DOHH2 (cell line): Measurements from ENCODE around the gene TYMP.

Experiments
- H3F3A ChIP-seq: fragments of 200-600 bp; sonication (generic), shearing (Covaris generic); 2 replicates; pipeline ENCODE4 v1.6.0; 2016; ENCODE audit warnings: antibody characterized with exemption, mild to moderate bottlenecking; ENCODE audit not compliant: control insufficient read depth, insufficient read depth
- H3K27ac ChIP-seq: fragments of 200-600 bp; sonication (generic); 2 replicates; pipeline ENCODE4 v1.5.1; 2014; ENCODE audit warnings: low read depth, mild to moderate bottlenecking, low read length, moderate library complexity
- H3K27me3 ChIP-seq: fragments of 200-600 bp; sonication (generic); 2 replicates; pipeline ENCODE4 v1.6.1; 2014; ENCODE audit warnings: mild to moderate bottlenecking, low read length, mixed read lengths; ENCODE audit not compliant: control insufficient read depth
- H3K36me3 ChIP-seq: fragments of 200-600 bp; sonication (generic); 2 replicates; pipeline ENCODE4 v1.6.1; 2014; ENCODE audit warnings: mild to moderate bottlenecking, low read length, moderate library complexity, mixed read lengths; ENCODE audit not compliant: control insufficient read depth
- H3K4me1 ChIP-seq: fragments of 200-600 bp; sonication (generic); 2 replicates; pipeline ENCODE4 v1.6.1; 2014; ENCODE audit warnings: mild to moderate bottlenecking, low read length, mixed read lengths; ENCODE audit not compliant: control insufficient read depth
- H3K4me2 ChIP-seq: fragments of 200-600 bp; sonication (generic); 2 replicates; pipeline ENCODE4 v1.6.0; 2014; ENCODE audit warnings: mild to moderate bottlenecking, low read length, moderate library complexity
- H3K4me3 ChIP-seq: fragments of 200-600 bp; sonication (generic); 2 replicates; pipeline ENCODE4 v1.5.1; 2014; ENCODE audit warnings: mild to moderate bottlenecking, low read length, mixed read lengths
- H3K79me2 ChIP-seq: fragments of 200-600 bp; sonication (generic); 2 replicates; pipeline ENCODE4 v1.6.1; 2014; ENCODE audit warnings: mild to moderate bottlenecking, low read length, mixed read lengths; ENCODE audit not compliant: control insufficient read depth
- H3K9me2 ChIP-seq: fragments of 200-600 bp; sonication (generic); replicated peaks from 2 replicates; pipeline ENCODE4 v1.6.1; 2014; ENCODE audit warnings: mild to moderate bottlenecking, low read length, mixed read lengths; ENCODE audit not compliant: control insufficient read depth
- H3K9me3 ChIP-seq: fragments of 200-600 bp; sonication (generic); 2 replicates; pipeline ENCODE4 v1.6.1; 2014; ENCODE audit warnings: antibody characterized with exemption, low read length, mixed read lengths; ENCODE audit not compliant: control insufficient read depth, insufficient read depth
- H4K20me1 ChIP-seq: fragments of 200-600 bp; sonication (generic); 2 replicates; pipeline ENCODE4 v1.6.0; 2014; ENCODE audit warnings: low read depth, mild to moderate bottlenecking, antibody characterized with exemption, low read length, moderate library complexity; ENCODE audit not compliant: control insufficient read depth, insufficient read depth
- CTCF ChIP-seq: fragments of 200-600 bp; sonication (generic); IDR thresholded peaks from one replicate; pipeline ENCODE4 v1.5.1; 2014; ENCODE audit warnings: antibody characterized with exemption, mild to moderate bottlenecking, low read depth, low read length; ENCODE audit not compliant: poor library complexity, severe bottlenecking
- EZH2phosphoT487 ChIP-seq: fragments of 200-600 bp; sonication (generic); IDR thresholded peaks from 2 replicates; pipeline ENCODE4 v1.6.1; 2017; ENCODE audit warnings: borderline replicate concordance, mild to moderate bottlenecking, antibody characterized with exemption, low read length, moderate library complexity, mixed read lengths

TYMP gene

DNA sequence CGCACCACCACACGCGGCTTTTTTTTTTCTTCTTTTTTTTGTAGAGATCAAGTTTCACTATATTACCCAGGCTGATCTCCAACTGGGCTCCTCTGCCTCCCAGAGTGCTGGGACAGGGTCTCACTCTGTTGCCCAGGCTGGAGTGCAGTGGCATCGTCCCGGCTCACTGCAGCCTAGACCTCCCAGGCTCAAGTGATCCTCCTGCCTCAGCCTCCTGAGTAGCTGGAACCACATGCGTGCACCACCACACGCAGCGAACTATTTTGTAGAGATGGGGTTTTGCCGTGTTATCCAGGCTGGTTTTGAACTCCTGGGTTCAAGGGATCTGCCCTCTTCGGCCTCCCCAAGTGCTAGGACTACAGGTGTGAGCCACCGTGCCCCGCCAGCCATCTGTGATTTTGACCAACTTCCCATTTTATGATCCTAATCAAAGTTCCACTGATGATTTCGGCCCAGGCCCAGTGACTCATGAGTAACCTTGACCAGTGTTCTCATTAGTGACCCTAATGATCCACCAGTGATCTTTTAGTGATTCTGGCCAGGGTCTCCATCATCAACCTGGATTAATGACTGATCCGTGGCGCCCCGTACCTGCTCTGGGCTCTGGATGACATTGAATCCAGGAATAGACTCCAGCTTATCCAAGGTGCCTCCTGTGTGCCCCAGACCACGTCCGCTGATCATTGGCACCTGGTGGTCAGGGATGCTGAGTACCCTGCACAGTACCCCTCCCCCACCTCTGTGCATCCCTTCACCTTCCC is 1.7 kb downstream of the TYMP start:
- Histone ChIP-seq H3K27me3 (no peaks in the 10 kb centered on the region), H3K4me1 (peaks cover 46% of the 10 kb centered on the region), H3K79me2 (peaks cover 46% of the 10 kb centered on the region), H4K20me1 (no peaks in the 10 kb centered on the region), H3F3A (peaks cover 27% of the 10 kb centered on the region), H3K36me3 (peaks cover 24% of the 10 kb centered on the region), H3K4me2 (no peak overlapping the region), H3K9me2 (no peaks in the 10 kb centered on the region), H3K27ac (no peak overlapping the region), H3K4me3 (no peak overlapping the region), H3K9me3 (no peaks in the 10 kb centered on the region)
- TF ChIP-seq CTCF (no peak), EZH2phosphoT487 (no peak)

DNA sequence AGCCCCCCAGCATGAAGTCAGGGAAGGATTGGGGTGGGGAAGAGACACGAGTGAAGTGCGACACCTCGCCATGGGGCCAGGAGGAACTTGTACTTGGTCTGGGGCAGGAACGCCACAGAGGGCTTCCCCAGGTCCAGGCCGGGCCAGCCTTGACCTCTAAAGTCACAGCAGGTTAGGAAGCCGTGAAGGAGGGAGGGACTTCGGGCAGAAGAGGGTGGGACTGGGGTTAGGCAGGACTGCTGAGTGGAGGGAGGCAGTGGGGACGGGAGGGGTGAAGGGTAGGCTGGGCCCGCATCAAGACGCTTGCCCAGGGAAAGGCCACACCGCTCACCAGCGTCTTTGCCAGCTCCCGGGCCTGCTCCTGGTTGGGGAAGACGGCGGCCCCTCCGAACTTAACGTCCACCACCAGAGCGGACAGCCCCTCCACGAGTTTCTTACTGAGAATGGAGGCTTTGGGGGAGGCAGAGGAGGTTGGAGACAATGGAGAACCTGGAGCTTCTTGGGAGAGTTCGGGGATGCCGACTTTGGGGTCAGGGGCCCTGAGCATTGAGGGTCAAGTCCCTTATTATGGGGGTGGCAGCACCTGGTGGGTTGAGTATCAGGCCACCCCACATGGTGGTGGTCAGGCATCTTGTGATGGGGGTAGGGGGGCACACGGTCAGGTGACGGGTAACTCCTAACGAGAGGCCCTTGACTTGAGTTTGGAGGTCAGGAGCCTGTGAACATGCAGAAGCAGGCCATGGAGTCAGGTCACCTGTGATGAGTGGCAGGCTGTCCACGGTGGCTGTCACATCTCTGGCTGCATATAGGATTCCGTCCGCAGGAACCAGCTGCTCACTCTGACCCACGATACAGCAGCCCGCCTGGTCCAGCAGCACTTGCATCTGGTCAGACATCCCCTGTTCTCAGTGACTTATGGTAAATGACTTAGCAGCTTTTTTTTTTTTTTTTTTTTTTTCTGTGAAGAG is 2.7 kb downstream of the TYMP start:
- peak overlapping the region; percentile 83 for H3K27ac ChIP-seq
- H3K4me3 ChIP-seq: peak overlapping the region; percentile 93
- peaks cover 50% of the 10 kb centered on the region for H3K79me2 ChIP-seq
- no peaks in the 10 kb centered on the region for H3K27me3 ChIP-seq
- no peak for TF ChIP-seq CTCF
- no peaks in the 10 kb centered on the region for H4K20me1 ChIP-seq
- H3K36me3 ChIP-seq: peaks cover 34% of the 10 kb centered on the region
- H3F3A ChIP-seq: peaks cover 21% of the 10 kb centered on the region
- no peaks in the 10 kb centered on the region for H3K9me3 ChIP-seq
- no peaks in the 10 kb centered on the region for H3K9me2 ChIP-seq
- peaks cover 36% of the 10 kb centered on the region for H3K4me1 ChIP-seq
- peak overlapping the region; percentile 97 for H3K4me2 ChIP-seq

DNA sequence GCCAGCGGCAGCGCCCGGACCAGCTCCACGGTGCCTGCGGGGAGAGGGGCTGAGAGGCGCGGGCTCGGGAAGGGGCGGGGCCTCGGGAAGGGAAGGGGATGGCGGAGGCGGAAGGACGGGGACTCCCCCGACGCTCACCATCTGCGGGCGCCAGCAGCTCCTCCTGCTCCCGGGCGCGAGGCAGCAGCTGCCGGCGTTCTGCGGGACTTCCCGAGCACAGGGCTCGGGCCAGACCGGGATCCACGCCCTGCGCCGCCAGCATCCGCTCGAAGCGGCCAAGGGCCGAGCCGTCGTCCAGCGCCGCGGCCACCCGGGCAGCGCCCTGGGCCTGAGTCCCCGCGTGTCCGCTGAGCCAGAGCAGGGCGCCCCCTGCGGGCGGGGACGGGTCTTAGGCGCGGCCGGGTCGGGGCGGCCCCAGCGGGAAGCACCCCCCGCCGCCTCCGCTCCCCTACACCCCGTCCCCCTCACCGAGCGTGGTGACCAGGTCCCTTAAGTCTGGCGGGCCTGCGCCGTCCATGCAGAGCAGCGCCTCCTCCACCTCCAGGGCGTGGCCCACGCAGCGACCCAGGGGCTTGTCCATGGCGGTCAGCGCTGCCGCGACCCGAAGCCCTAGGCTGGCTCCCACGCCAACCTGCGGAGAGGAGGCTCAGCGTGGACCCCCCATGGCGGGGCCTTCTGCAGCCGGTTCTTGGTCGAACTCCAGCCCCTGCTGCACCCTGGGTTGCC is 3.5 kb downstream of the TYMP start:
- peaks cover 49% of the 10 kb centered on the region for H3K79me2 ChIP-seq
- H3K27me3 ChIP-seq: no peaks in the 10 kb centered on the region
- peak overlapping the region; percentile 93 for H3K4me3 ChIP-seq
- H3K4me1 ChIP-seq: peaks cover 33% of the 10 kb centered on the region
- peak; percentile 88 for TF ChIP-seq CTCF
- no peak for TF ChIP-seq EZH2phosphoT487
- H3K4me2 ChIP-seq: peak overlapping the region; percentile 97
- H3F3A ChIP-seq: peaks cover 21% of the 10 kb centered on the region
- H3K27ac ChIP-seq: peak overlapping the region; percentile 83
- H3K36me3 ChIP-seq: peaks cover 42% of the 10 kb centered on the region
- no peaks in the 10 kb centered on the region for H3K9me3 ChIP-seq
- no peaks in the 10 kb centered on the region for H4K20me1 ChIP-seq
- H3K9me2 ChIP-seq: no peaks in the 10 kb centered on the region
